ENCODE measurements around the gene STAU1. TPM values are rescaled to one million over a fixed set of nuclear protein-coding genes. Genes with fewer than 3 reads are reported as not detected.
"Not testable (repeated sequence)": the region's sequence is repeated elsewhere in the genome, so short reads cannot be mapped to it uniquely, and the experiment has no call there.

Gene STAU1
- total and polyA plus RNA-seq, 4 donors, result 39.1 to 81.3 (median 60.1) TPM

- Histone ChIP-seq H3K27ac (ENCODE audit: low read depth in 1 of 2, low read length in 2 of 2) (no peak overlapping the region), H3K27me3 (ENCODE audit: control insufficient read depth in 1 of 2, insufficient read depth in 2 of 2, low read length in 1 of 2) (no peaks in the 10 kb centered on the region), H3K36me3 (ENCODE audit: control insufficient read depth in 1 of 2, insufficient read depth in 2 of 2, low read length in 1 of 2) (peaks cover 4 to 8% of the 10 kb centered on the region in 2 donors), H3K4me1 (ENCODE audit: control insufficient read depth in 1 of 2, insufficient read depth in 2 of 2, low read length in 2 of 2) (no peaks in the 10 kb centered on the region), H3K4me3 (ENCODE audit: low read length in 2 of 2) (no peak overlapping the region), H3K9me3 (ENCODE audit: control insufficient read depth, low read length) (no peaks in the 10 kb centered on the region)
- DNase-seq, result no peak
- intact Hi-C loops (cut with DNase I), result no loop called here
- WGBS, 2 donors, result 98% methylated on average over 3 of the region's 3 CpGs
- ATAC-seq (ENCODE audit: low FRiP score), result no peak
Measured at GRCh38 chr20:49099011-49099410, 89.1 kb downstream of the STAU1 start.

DNA sequence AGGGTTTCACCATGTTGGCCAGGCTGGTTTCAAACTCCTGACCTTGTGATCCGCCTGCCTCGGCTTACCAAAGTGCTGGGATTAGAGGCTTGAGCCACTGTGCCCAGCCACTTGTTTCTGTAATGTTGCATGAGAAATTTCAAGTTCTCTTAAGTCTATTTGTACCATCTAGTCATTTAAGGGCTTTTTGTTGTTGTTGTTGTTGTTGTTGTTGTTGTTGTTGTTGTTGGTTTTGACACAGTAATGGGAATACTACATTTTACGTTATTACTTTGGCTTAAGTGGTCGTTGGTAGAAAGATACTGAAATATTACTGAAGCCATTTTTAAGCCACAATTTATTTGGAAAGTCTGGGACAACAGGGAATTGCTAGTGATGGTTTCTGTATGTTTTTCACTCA is 90.0 kb downstream of the STAU1 start:
- H3K4me3 ChIP-seq (ENCODE audit: low read length in 2 of 2), result no peak overlapping the region
- intact Hi-C loops (cut with DNase I), result no loop called here
- H3K27me3 ChIP-seq (ENCODE audit: control insufficient read depth in 1 of 2, insufficient read depth in 2 of 2, low read length in 1 of 2), result no peaks in the 10 kb centered on the region
- ATAC-seq (ENCODE audit: low FRiP score) (no peak), DNase-seq (no peak)
- no peak overlapping the region for H3K27ac ChIP-seq (ENCODE audit: low read depth in 1 of 2, low read length in 2 of 2)
- H3K9me3 ChIP-seq (ENCODE audit: control insufficient read depth, low read length), result no peaks in the 10 kb centered on the region
- H3K36me3 ChIP-seq (ENCODE audit: control insufficient read depth in 1 of 2, insufficient read depth in 2 of 2, low read length in 1 of 2), result peaks cover 4 to 8% of the 10 kb centered on the region in 2 donors
- 86 to 91% methylated on average over 4 of the region's 4 CpGs for WGBS, 2 donors
- H3K4me1 ChIP-seq (ENCODE audit: control insufficient read depth in 1 of 2, insufficient read depth in 2 of 2, low read length in 2 of 2), result no peaks in the 10 kb centered on the region

GRCh38 chr20:49097159-49097558 is 91.0 kb downstream of the STAU1 start:
- Histone ChIP-seq H3K4me3 (ENCODE audit: low read length in 2 of 2) (no peak overlapping the region), H3K36me3 (ENCODE audit: control insufficient read depth in 1 of 2, insufficient read depth in 2 of 2, low read length in 1 of 2) (peaks cover 4 to 8% of the 10 kb centered on the region in 2 donors), H3K4me1 (ENCODE audit: control insufficient read depth in 1 of 2, insufficient read depth in 2 of 2, low read length in 2 of 2) (no peaks in the 10 kb centered on the region), H3K9me3 (ENCODE audit: control insufficient read depth, low read length) (no peaks in the 10 kb centered on the region), H3K27me3 (ENCODE audit: control insufficient read depth in 1 of 2, insufficient read depth in 2 of 2, low read length in 1 of 2) (no peaks in the 10 kb centered on the region), H3K27ac (ENCODE audit: low read depth in 1 of 2, low read length in 2 of 2) (no peak overlapping the region)
- 91 to 92% methylated on average over 7 of the region's 7 CpGs for WGBS, 2 donors
- DNase-seq, result no peak
- intact Hi-C loops (cut with DNase I), result no loop called here
- ATAC-seq (ENCODE audit: low FRiP score), result no peak

- H3K4me1 ChIP-seq (ENCODE audit: control insufficient read depth in 1 of 2, insufficient read depth in 2 of 2, low read length in 2 of 2), result no peaks in the 10 kb centered on the region
- DNase-seq (no peak), ATAC-seq (ENCODE audit: low FRiP score) (no peak)
- 82% methylated on average over 7 of the region's 7 CpGs for WGBS, 2 donors
- intact Hi-C loops (cut with DNase I), result no loop called here
- no peak overlapping the region for H3K4me3 ChIP-seq (ENCODE audit: low read length in 2 of 2)
- H3K27me3 ChIP-seq (ENCODE audit: control insufficient read depth in 1 of 2, insufficient read depth in 2 of 2, low read length in 1 of 2), result no peaks in the 10 kb centered on the region
- peaks cover 4 to 8% of the 10 kb centered on the region in 2 donors for H3K36me3 ChIP-seq (ENCODE audit: control insufficient read depth in 1 of 2, insufficient read depth in 2 of 2, low read length in 1 of 2)
- no peak overlapping the region for H3K27ac ChIP-seq (ENCODE audit: low read depth in 1 of 2, low read length in 2 of 2)
- H3K9me3 ChIP-seq (ENCODE audit: control insufficient read depth, low read length), result no peaks in the 10 kb centered on the region
Measured at GRCh38 chr20:49096203-49096730, 91.9 kb downstream of the STAU1 start.

GRCh38 chr20:49091762-49092161 is 96.4 kb downstream of the STAU1 start:
- H3K4me1 ChIP-seq (ENCODE audit: control insufficient read depth in 1 of 2, insufficient read depth in 2 of 2, low read length in 2 of 2), result no peaks in the 10 kb centered on the region
- no peaks in the 10 kb centered on the region for H3K9me3 ChIP-seq (ENCODE audit: control insufficient read depth, low read length)
- H3K27me3 ChIP-seq (ENCODE audit: control insufficient read depth in 1 of 2, insufficient read depth in 2 of 2, low read length in 1 of 2), result no peaks in the 10 kb centered on the region
- 92 to 100% methylated on average over 1 of the region's 1 CpG for WGBS, 2 donors
- DNase-seq (no peak), ATAC-seq (ENCODE audit: low FRiP score) (no peak)
- intact Hi-C loops (cut with DNase I), result no loop called here
- H3K4me3 ChIP-seq (ENCODE audit: low read length in 2 of 2), result no peak overlapping the region
- no peak overlapping the region for H3K27ac ChIP-seq (ENCODE audit: low read depth in 1 of 2, low read length in 2 of 2)
- H3K36me3 ChIP-seq (ENCODE audit: control insufficient read depth in 1 of 2, insufficient read depth in 2 of 2, low read length in 1 of 2), result peaks cover 7 to 17% of the 10 kb centered on the region in 2 donors

- intact Hi-C loops (cut with DNase I), result no loop called here
- Histone ChIP-seq H3K4me3 (ENCODE audit: low read length in 2 of 2) (no peak overlapping the region), H3K27ac (ENCODE audit: low read depth in 1 of 2, low read length in 2 of 2) (no peak overlapping the region), H3K36me3 (ENCODE audit: control insufficient read depth in 1 of 2, insufficient read depth in 2 of 2, low read length in 1 of 2) (peaks cover 6 to 18% of the 10 kb centered on the region in 2 donors), H3K27me3 (ENCODE audit: control insufficient read depth in 1 of 2, insufficient read depth in 2 of 2, low read length in 1 of 2) (no peaks in the 10 kb centered on the region), H3K9me3 (ENCODE audit: control insufficient read depth, low read length) (no peaks in the 10 kb centered on the region), H3K4me1 (ENCODE audit: control insufficient read depth in 1 of 2, insufficient read depth in 2 of 2, low read length in 2 of 2) (no peaks in the 10 kb centered on the region)
- DNase-seq (no peak), ATAC-seq (ENCODE audit: low FRiP score) (no peak)
- WGBS, 2 donors, result 95% methylated on average over 8 of the region's 8 CpGs
Measured at GRCh38 chr20:49091104-49091503, 97.0 kb downstream of the STAU1 start.

DNA sequence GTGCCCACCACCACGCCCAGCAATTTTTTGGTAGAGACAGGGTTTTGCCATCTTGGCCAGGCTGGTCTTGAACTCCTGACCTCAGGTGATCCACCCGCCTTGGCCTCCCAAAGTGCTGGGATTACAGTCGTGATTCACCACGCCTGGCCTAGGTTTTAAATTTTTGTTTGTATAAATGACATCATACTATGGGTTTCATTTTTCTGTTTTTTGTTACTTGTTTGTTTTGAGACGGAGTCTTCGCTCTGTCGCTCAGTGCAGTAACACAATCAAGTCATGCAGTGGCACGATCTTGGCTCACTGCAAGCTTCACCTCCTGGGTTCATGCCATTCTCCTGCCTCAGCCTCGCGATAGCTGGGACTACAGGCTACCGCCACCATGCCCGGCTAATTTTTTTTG is 105.8 kb downstream of the STAU1 start:
- not testable (repeated sequence) for H3K4me1 ChIP-seq (ENCODE audit: control insufficient read depth in 1 of 2, insufficient read depth in 2 of 2, low read length in 2 of 2); DNase-seq; H3K9me3 ChIP-seq (ENCODE audit: control insufficient read depth, low read length); ATAC-seq (ENCODE audit: low FRiP score); H3K27me3 ChIP-seq (ENCODE audit: control insufficient read depth in 1 of 2, insufficient read depth in 2 of 2, low read length in 1 of 2); H3K4me3 ChIP-seq (ENCODE audit: low read length in 2 of 2); H3K27ac ChIP-seq (ENCODE audit: low read depth in 1 of 2, low read length in 2 of 2)
- peaks cover 3 to 12% of the 10 kb centered on the region in 2 donors for H3K36me3 ChIP-seq (ENCODE audit: control insufficient read depth in 1 of 2, insufficient read depth in 2 of 2, low read length in 1 of 2)
- 95 to 96% methylated on average over 12 of the region's 12 CpGs for WGBS, 2 donors
- intact Hi-C loops (cut with DNase I), result loop anchor here in 1 of 2 donors (10.0 kb wide), 1 partner anchor 87 kb away; no protein-coding TSS in a partner anchor

GRCh38 chr20:49078310-49078709 is 109.8 kb downstream of the STAU1 start:
- no peak for DNase-seq
- intact Hi-C loops (cut with DNase I), result no loop called here
- ATAC-seq (ENCODE audit: low FRiP score), result no peak
- Histone ChIP-seq H3K9me3 (ENCODE audit: control insufficient read depth, low read length) (no peaks in the 10 kb centered on the region), H3K36me3 (ENCODE audit: control insufficient read depth in 1 of 2, insufficient read depth in 2 of 2, low read length in 1 of 2) (peaks cover 2 to 5% of the 10 kb centered on the region in 2 donors), H3K27me3 (ENCODE audit: control insufficient read depth in 1 of 2, insufficient read depth in 2 of 2, low read length in 1 of 2) (no peaks in the 10 kb centered on the region), H3K4me1 (ENCODE audit: control insufficient read depth in 1 of 2, insufficient read depth in 2 of 2, low read length in 2 of 2) (no peaks in the 10 kb centered on the region), H3K4me3 (ENCODE audit: low read length in 2 of 2) (no peak overlapping the region), H3K27ac (ENCODE audit: low read depth in 1 of 2, low read length in 2 of 2) (no peak overlapping the region)
- WGBS, 2 donors, result 62 to 72% methylated on average over 3 of the region's 3 CpGs

DNA sequence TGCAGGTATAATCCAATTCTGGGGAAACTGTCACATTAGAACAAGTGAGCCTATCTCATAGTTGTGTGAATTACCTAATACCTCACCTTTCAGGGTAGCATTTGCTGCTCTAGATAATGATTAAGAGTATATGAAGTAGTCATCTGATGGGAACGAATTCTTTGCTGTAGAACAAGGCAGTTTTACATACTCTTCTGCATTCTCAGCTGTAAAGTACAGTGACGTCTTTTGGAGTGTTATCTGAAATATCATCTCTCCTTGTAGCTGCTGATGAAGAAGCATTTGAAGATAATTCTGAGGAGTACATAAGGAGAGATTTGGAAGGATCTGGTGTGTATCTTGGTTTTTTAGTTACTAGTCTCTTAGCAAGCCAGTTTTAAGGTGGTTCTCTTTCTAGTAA is 113.6 kb downstream of the STAU1 start:
- no peaks in the 10 kb centered on the region for H3K4me1 ChIP-seq (ENCODE audit: control insufficient read depth in 1 of 2, insufficient read depth in 2 of 2, low read length in 2 of 2)
- H3K9me3 ChIP-seq (ENCODE audit: control insufficient read depth, low read length), result no peaks in the 10 kb centered on the region
- DNase-seq, result no peak
- ATAC-seq (ENCODE audit: low FRiP score), result no peak
- peaks cover 2 to 4% of the 10 kb centered on the region in 2 donors for H3K36me3 ChIP-seq (ENCODE audit: control insufficient read depth in 1 of 2, insufficient read depth in 2 of 2, low read length in 1 of 2)
- H3K4me3 ChIP-seq (ENCODE audit: low read length in 2 of 2), result no peak overlapping the region
- H3K27me3 ChIP-seq (ENCODE audit: control insufficient read depth in 1 of 2, insufficient read depth in 2 of 2, low read length in 1 of 2), result no peaks in the 10 kb centered on the region
- intact Hi-C loops (cut with DNase I), result no loop called here
- WGBS, 2 donors, result 82 to 89% methylated on average over 2 of the region's 2 CpGs
- no peak overlapping the region for H3K27ac ChIP-seq (ENCODE audit: low read depth in 1 of 2, low read length in 2 of 2)

All from aorta (tissue), 5 donors.